ENCODE measurements around the gene AGBL2.

Gene AGBL2

GRCh38 chr11:47631473-47631872 is 83.7 kb downstream of the AGBL2 start:
- DNase-seq (ENCODE audit: low read depth, low spot score): no peak

- no peak for DNase-seq (ENCODE audit: low read depth, low spot score)
Observed at GRCh38 chr11:47628026-47628425, 87.1 kb downstream of the AGBL2 start.

- no peak for DNase-seq (ENCODE audit: low read depth, low spot score)
Observed at GRCh38 chr11:47626234-47626633, 88.9 kb downstream of the AGBL2 start.

- DNase-seq (ENCODE audit: low read depth, low spot score): no peak
Observed at GRCh38 chr11:47620836-47621378, 94.3 kb downstream of the AGBL2 start.

- no peak for DNase-seq (ENCODE audit: low read depth, low spot score)
Observed at GRCh38 chr11:47617417-47617809, 97.8 kb downstream of the AGBL2 start.

- peak; percentile 63 for DNase-seq (ENCODE audit: low read depth, low spot score)
Observed at GRCh38 chr11:47616726-47617416, 98.3 kb downstream of the AGBL2 start.

GRCh38 chr11:47615249-47615648 is 99.9 kb downstream of the AGBL2 start:
- no peak for DNase-seq (ENCODE audit: low read depth, low spot score)

- DNase-seq (ENCODE audit: low read depth, low spot score): no peak
Observed at GRCh38 chr11:47611348-47611794, 103.8 kb downstream of the AGBL2 start.

- no peak for DNase-seq (ENCODE audit: low read depth, low spot score)
Observed at GRCh38 chr11:47609675-47610074, 105.5 kb downstream of the AGBL2 start.

Data from smooth muscle cell of the brain vasculature (primary cell).